Left ventricle myocardium inferior (tissue), 1 donor: ENCODE results near the gene ODC1. TPM values are rescaled to one million over a fixed set of nuclear protein-coding genes. Genes with fewer than 3 reads are reported as not detected.

Experiments
- DNase-seq: peaks from one replicate; pipeline ENCODE4 v3.0.0-alpha.2; 2020
- H3K27ac ChIP-seq: fragments of 200-600 bp; replicated peaks from 2 replicates; pipeline ENCODE4 v1.8.0; 2021
- H3K27me3 ChIP-seq: fragments of 200-600 bp; 2 replicates; pipeline ENCODE4 v1.8.0; 2021; ENCODE audit warnings: low read depth
- H3K36me3 ChIP-seq: fragments of 200-600 bp; 2 replicates; pipeline ENCODE4 v1.8.0; 2021
- H3K4me1 ChIP-seq: fragments of 200-600 bp; 2 replicates; pipeline ENCODE4 v1.8.0; 2021
- H3K4me3 ChIP-seq: fragments of 200-600 bp; 2 replicates; pipeline ENCODE4 v1.8.0; 2021; ENCODE audit warnings: mild to moderate bottlenecking, moderate library complexity
- H3K9me3 ChIP-seq: fragments of 200-600 bp; replicated peaks from 2 replicates; pipeline ENCODE4 v1.8.0; 2021
- CTCF ChIP-seq: fragments of 200-600 bp; IDR thresholded peaks from 2 replicates; pipeline ENCODE4 v1.8.0; 2021; ENCODE audit warnings: antibody characterized with exemption, mild to moderate bottlenecking, borderline replicate concordance
- intact Hi-C: fragments of 100-400 bp; cut with micrococcal nuclease; formaldehyde crosslinking; loops from one replicate; pipeline ENCODE4 v1.11.0; 2022
- total RNA-seq: library from RNA; stranded (reverse); fragmentation: NEBNext Ultra II Directional; extraction: Animal tissue kit (Norgen Biotek cat#: 25700); gene quantifications from one replicate; pipeline ENCODE4 v1.2.1, GENCODE V29; 2021
- donor health status: DM: no; HTN: yes; CAD: no; lungs with severe emphysema.

ODC1 gene
- total RNA-seq, 1 donor from 2014 or later, result 41.7 TPM

GRCh38 chr2:10407432-10407831, 40.7 kb downstream of the ODC1 start:
- Histone ChIP-seq H3K4me1 (peaks cover 69% of the 10 kb centered on the region), H3K4me3 (no peak overlapping the region), H3K9me3 (no peaks in the 10 kb centered on the region), H3K36me3 (no peaks in the 10 kb centered on the region), H3K27me3 (no peaks in the 10 kb centered on the region), H3K27ac (peak overlapping the region; percentile 91)
- no peak for DNase-seq
- intact Hi-C loops, result no loop called here
- TF ChIP-seq CTCF, result no peak

GRCh38 chr2:10406491-10407188, 41.5 kb downstream of the ODC1 start:
- peak overlapping the region; percentile 91 for H3K27ac ChIP-seq
- no peak overlapping the region for H3K4me3 ChIP-seq
- peaks cover 77% of the 10 kb centered on the region for H3K4me1 ChIP-seq
- intact Hi-C loops, result no loop called here
- H3K36me3 ChIP-seq, result no peaks in the 10 kb centered on the region
- H3K9me3 ChIP-seq, result no peaks in the 10 kb centered on the region
- no peak for TF ChIP-seq CTCF
- no peaks in the 10 kb centered on the region for H3K27me3 ChIP-seq
- no peak for DNase-seq

- intact Hi-C loops, result no loop called here
Observed at GRCh38 chr2:10406016-10406415, 42.1 kb downstream of the ODC1 start.

GRCh38 chr2:10405448-10405847, 42.7 kb downstream of the ODC1 start:
- H3K9me3 ChIP-seq, result no peaks in the 10 kb centered on the region
- no peaks in the 10 kb centered on the region for H3K27me3 ChIP-seq
- peaks cover 87% of the 10 kb centered on the region for H3K4me1 ChIP-seq
- intact Hi-C loops, result no loop called here
- H3K36me3 ChIP-seq, result no peaks in the 10 kb centered on the region
- DNase-seq, result peak; percentile 47
- peak overlapping the region; percentile 39 for H3K4me3 ChIP-seq
- TF ChIP-seq CTCF, result no peak
- H3K27ac ChIP-seq, result peak overlapping the region; percentile 91

More at GRCh38 chr2:10406016-10406415, 42.1 kb downstream of the ODC1 start:
- Histone ChIP-seq H3K27me3 (no peaks in the 10 kb centered on the region), H3K4me3 (no peak overlapping the region), H3K9me3 (no peaks in the 10 kb centered on the region), H3K27ac (peak overlapping the region; percentile 91), H3K36me3 (no peaks in the 10 kb centered on the region), H3K4me1 (peaks cover 81% of the 10 kb centered on the region)
- TF ChIP-seq CTCF, result no peak
- no peak for DNase-seq

- H3K27me3 ChIP-seq, result no peaks in the 10 kb centered on the region
- H3K4me3 ChIP-seq, result peak overlapping the region; percentile 39
- peak overlapping the region; percentile 91 for H3K27ac ChIP-seq
- intact Hi-C loops, result no loop called here
- no peak for DNase-seq
- TF ChIP-seq CTCF, result no peak
- H3K9me3 ChIP-seq, result no peaks in the 10 kb centered on the region
- no peaks in the 10 kb centered on the region for H3K36me3 ChIP-seq
- H3K4me1 ChIP-seq, result peaks cover 95% of the 10 kb centered on the region
Observed at GRCh38 chr2:10404324-10405143, 43.6 kb downstream of the ODC1 start.
